Caco-2 (cell line): ENCODE data around the gene PRPF19. TPM values are rescaled to one million over a fixed set of nuclear protein-coding genes. Genes with fewer than 3 reads are reported as not detected.

Experiments used
- BruUV-seq: library from RNA; stranded (reverse); fragments of 400-500 nt; replicated peaks from 2 replicates; lab custom pipeline; 2021; lab: Mats Ljungman, UMichigan
- CTCF ChIA-PET: fragments of 300-600 bp; sonication (Branson Sonifier 250); formaldehyde crosslinking; loops from one replicate; lab custom pipeline; 2022; ENCODE audit warnings: antibody characterized with exemption; lab: Charles Lee
- POLR2A ChIA-PET: fragments of 300-600 bp; sonication (Branson Sonifier 250); formaldehyde crosslinking; loops from one replicate; lab custom pipeline; 2022; ENCODE audit warnings: antibody characterized with exemption; lab: Charles Lee
- DNase-seq, 2 experiments: peaks; one replicate each; pipeline versions ENCODE4 v3.0.0 to v3.0.0-alpha.2; 2020 to 2022
- H3K27me3 ChIP-seq: replicated peaks from 2 replicates; pipeline ENCODE4 v1.6.0; 2011; ENCODE audit warnings: low read length; ENCODE audit not compliant: control insufficient read depth, insufficient read depth
- H3K36me3 ChIP-seq: 2 replicates; pipeline ENCODE4 v1.5.1; 2011; ENCODE audit warnings: low read length; ENCODE audit not compliant: control insufficient read depth, insufficient read depth
- H3K4me1 ChIP-seq: fragments of 250-450 bp; sonication (Bioruptor Pico); 2 replicates; pipeline ENCODE4 v1.5.1; 2020; ENCODE audit warnings: mild to moderate bottlenecking
- H3K4me3 ChIP-seq: 2 replicates; pipeline ENCODE4 v1.5.1; 2011; ENCODE audit warnings: low read depth, mild to moderate bottlenecking, control low read depth, low read length
- H3K9me3 ChIP-seq: fragments of 250-450 bp; sonication (Bioruptor Pico); 2 replicates; pipeline ENCODE4 v1.5.1; 2020; ENCODE audit warnings: mild to moderate bottlenecking, moderate library complexity
- H3K27ac Mint-ChIP-seq: one replicate; pipeline ENCODE4 v1.8.0; 2022; ENCODE audit warnings: mixed read lengths; ENCODE audit not compliant: unreplicated experiment
- H3K27me3 Mint-ChIP-seq: one replicate; pipeline ENCODE4 v1.8.0; 2022; ENCODE audit warnings: mixed read lengths; ENCODE audit not compliant: insufficient read depth, unreplicated experiment
- H3K36me3 Mint-ChIP-seq: one replicate; pipeline ENCODE4 v1.8.0; 2022; ENCODE audit warnings: mild to moderate bottlenecking, mixed read lengths; ENCODE audit not compliant: insufficient read depth, unreplicated experiment
- H3K4me1 Mint-ChIP-seq: one replicate; pipeline ENCODE4 v1.8.0; 2022; ENCODE audit warnings: low read depth, mixed read lengths; ENCODE audit not compliant: unreplicated experiment
- H3K4me3 Mint-ChIP-seq: one replicate; pipeline ENCODE4 v1.8.0; 2022; ENCODE audit warnings: mild to moderate bottlenecking, moderate library complexity, mixed read lengths; ENCODE audit not compliant: unreplicated experiment
- H3K9me3 Mint-ChIP-seq: one replicate; pipeline ENCODE4 v1.8.0; 2022; ENCODE audit warnings: mixed read lengths; ENCODE audit not compliant: unreplicated experiment
- intact Hi-C: fragments of 100-400 bp; cut with micrococcal nuclease; formaldehyde crosslinking; loops from one replicate; pipeline ENCODE4 v1.10.0; 2022; ENCODE audit not compliant: unreplicated experiment
- total RNA-seq: library from RNA; stranded (reverse); gene quantifications from 2 replicates; pipeline ENCODE4 v1.2.3, GENCODE V29; 2022
- TF ChIP-seq, protein P1 (sequence below), 2 experiments: fragments of 200-600 bp in 1 of 2; IDR thresholded peaks; 1 replicate in 1 of 2; 2 replicates in 1 of 2; pipeline versions ENCODE4 v1.5.1 to v1.8.0; 2011 to 2022; ENCODE audit warnings: antibody characterized with exemption in 1 of 2, control low read depth in 1 of 2, inconsistent platforms in 1 of 2, low read depth in 1 of 2, low read length in 1 of 2, mild to moderate bottlenecking in 1 of 2, moderate library complexity in 1 of 2; ENCODE audit not compliant: insufficient read depth in 1 of 2, severe bottlenecking in 1 of 2, unreplicated experiment in 1 of 2

PRPF19 gene
- total RNA-seq, 1 experiment from 2014 or later, result 183 TPM

DNA sequence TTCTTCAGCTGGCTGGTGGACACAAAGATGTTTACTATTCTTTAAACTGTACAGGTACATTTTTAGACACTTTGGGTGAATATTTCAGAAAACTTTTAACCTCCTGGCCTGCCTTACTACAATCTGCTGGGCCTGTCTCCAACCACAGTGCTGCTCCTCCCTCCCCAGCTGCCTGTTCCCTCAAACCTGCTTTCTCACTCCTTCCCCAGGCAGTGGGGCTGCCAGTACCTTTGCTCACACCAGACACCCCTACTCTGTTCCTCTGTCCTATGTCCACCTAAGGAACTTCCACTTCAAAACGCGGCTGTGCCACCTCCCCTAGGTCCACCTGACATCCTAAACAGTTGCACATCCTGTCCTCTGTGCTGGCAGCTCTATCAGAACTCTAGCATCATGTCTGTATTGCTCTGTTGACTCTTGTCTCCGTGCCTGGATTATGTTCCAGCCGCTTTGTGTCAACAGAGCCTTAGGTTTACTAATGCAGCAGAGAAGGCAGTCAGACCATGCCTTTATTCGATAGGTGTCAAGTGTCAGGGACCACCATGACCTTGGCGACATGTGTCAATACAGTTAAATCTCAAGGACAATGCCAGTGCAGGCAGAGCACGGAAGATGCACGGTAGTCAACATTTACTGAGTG lies 25.6 kb downstream of the PRPF19 start:
- H3K4me1 ChIP-seq, result no peaks in the 10 kb centered on the region
- no peak for DNase-seq
- intact Hi-C loops, result no loop called here
- no peaks in the 10 kb centered on the region for H3K36me3 ChIP-seq
- no peaks in the 10 kb centered on the region for H3K27me3 ChIP-seq
- H3K4me1 Mint-ChIP-seq, result no peaks in the 10 kb centered on the region
- H3K27me3 Mint-ChIP-seq, result no peaks in the 10 kb centered on the region
- POLR2A ChIA-PET, result no interaction called here
- H3K27ac Mint-ChIP-seq, result no peak overlapping the region
- no TSS peak for BruUV-seq
- H3K4me3 ChIP-seq, result no peak overlapping the region
- H3K4me3 Mint-ChIP-seq, result no peak overlapping the region
- H3K9me3 Mint-ChIP-seq, result no peaks in the 10 kb centered on the region
- TF ChIP-seq, protein P1, sequence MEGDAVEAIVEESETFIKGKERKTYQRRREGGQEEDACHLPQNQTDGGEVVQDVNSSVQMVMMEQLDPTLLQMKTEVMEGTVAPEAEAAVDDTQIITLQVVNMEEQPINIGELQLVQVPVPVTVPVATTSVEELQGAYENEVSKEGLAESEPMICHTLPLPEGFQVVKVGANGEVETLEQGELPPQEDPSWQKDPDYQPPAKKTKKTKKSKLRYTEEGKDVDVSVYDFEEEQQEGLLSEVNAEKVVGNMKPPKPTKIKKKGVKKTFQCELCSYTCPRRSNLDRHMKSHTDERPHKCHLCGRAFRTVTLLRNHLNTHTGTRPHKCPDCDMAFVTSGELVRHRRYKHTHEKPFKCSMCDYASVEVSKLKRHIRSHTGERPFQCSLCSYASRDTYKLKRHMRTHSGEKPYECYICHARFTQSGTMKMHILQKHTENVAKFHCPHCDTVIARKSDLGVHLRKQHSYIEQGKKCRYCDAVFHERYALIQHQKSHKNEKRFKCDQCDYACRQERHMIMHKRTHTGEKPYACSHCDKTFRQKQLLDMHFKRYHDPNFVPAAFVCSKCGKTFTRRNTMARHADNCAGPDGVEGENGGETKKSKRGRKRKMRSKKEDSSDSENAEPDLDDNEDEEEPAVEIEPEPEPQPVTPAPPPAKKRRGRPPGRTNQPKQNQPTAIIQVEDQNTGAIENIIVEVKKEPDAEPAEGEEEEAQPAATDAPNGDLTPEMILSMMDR (IDR thresholded peaks at IDR 0.05; ENCODE audit: insufficient read depth in 1 of 2, low read depth in 1 of 2, low read length in 1 of 2, severe bottlenecking in 1 of 2, unreplicated experiment in 1 of 2), result no peak
- no peaks in the 10 kb centered on the region for H3K36me3 Mint-ChIP-seq
- no peaks in the 10 kb centered on the region for H3K9me3 ChIP-seq
- CTCF ChIA-PET, result interaction anchor here (0.7 kb wide), 1 partner anchor 19 kb away, joined by 3 read pairs; no protein-coding TSS in a partner anchor

DNA sequence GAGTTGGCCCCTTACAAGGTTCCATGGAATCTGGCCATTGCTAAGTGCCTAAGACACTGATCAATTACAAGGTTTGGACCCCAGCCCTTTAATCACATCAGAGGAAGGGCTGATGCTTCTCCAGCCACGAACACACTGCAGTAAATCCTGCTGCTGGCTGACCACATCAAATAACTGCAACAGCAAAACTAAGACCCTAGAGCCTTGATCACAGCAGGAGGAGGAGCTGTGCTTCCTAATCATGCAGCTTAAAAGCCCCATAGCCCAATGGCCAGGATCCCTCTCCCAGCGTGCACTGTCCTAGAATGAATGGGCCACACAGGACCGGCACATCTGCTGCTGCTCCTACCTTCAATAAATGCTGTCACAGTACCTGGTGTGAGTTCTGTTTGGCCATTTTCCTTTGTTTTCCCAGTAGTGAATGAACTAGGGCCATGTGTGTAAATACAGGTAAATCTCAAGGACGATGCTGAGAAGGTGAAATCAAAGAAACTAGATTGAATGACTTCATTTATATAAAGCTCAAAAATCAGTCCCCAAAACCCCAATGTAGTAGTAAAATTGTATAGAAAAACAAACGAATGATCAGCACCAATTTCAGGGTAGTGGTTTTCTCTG lies 26.3 kb downstream of the PRPF19 start:
- POLR2A ChIA-PET, result no interaction called here
- Mint-ChIP-seq H3K4me3 (no peak overlapping the region), H3K4me1 (no peaks in the 10 kb centered on the region), H3K36me3 (no peaks in the 10 kb centered on the region), H3K9me3 (no peaks in the 10 kb centered on the region), H3K27ac (no peak overlapping the region), H3K27me3 (no peaks in the 10 kb centered on the region)
- Histone ChIP-seq H3K4me3 (no peak overlapping the region), H3K27me3 (no peaks in the 10 kb centered on the region), H3K4me1 (no peaks in the 10 kb centered on the region), H3K9me3 (no peaks in the 10 kb centered on the region), H3K36me3 (no peaks in the 10 kb centered on the region)
- TF ChIP-seq, protein P1 (IDR thresholded peaks at IDR 0.05; ENCODE audit: insufficient read depth in 1 of 2, low read depth in 1 of 2, low read length in 1 of 2, severe bottlenecking in 1 of 2, unreplicated experiment in 1 of 2), result no peak
- CTCF ChIA-PET, result interaction anchor here (0.7 kb wide), 1 partner anchor 19 kb away, joined by 3 read pairs; no protein-coding TSS in a partner anchor
- BruUV-seq, result no TSS peak
- intact Hi-C loops, result no loop called here
- no peak for DNase-seq

- no peak for DNase-seq
- H3K27me3 ChIP-seq, result no peaks in the 10 kb centered on the region
- Mint-ChIP-seq H3K27ac (no peak overlapping the region), H3K4me3 (no peak overlapping the region), H3K27me3 (no peaks in the 10 kb centered on the region), H3K36me3 (no peaks in the 10 kb centered on the region), H3K9me3 (no peaks in the 10 kb centered on the region), H3K4me1 (no peaks in the 10 kb centered on the region)
- ChIA-PET CTCF (no interaction called here), POLR2A (no interaction called here)
- H3K4me3 ChIP-seq, result no peak overlapping the region
- no peaks in the 10 kb centered on the region for H3K9me3 ChIP-seq
- no peaks in the 10 kb centered on the region for H3K4me1 ChIP-seq
- intact Hi-C loops, result no loop called here
- TF ChIP-seq, protein P1 (IDR thresholded peaks at IDR 0.05; ENCODE audit: insufficient read depth in 1 of 2, low read depth in 1 of 2, low read length in 1 of 2, severe bottlenecking in 1 of 2, unreplicated experiment in 1 of 2), result no peak
- no peaks in the 10 kb centered on the region for H3K36me3 ChIP-seq
- no TSS peak for BruUV-seq
Observed at GRCh38 chr11:60879104-60879503, 27.3 kb downstream of the PRPF19 start.
